HEK293T (cell line): ENCODE measurements around the gene SLC4A11.

Experiments used
- ARNT ChIP-seq: fragments of 450-650 bp; IDR thresholded peaks from 2 replicates; pipeline ENCODE4 v1.6.1; 2017; ENCODE audit warnings: mild to moderate bottlenecking
- NFRKB ChIP-seq: fragments of 450-650 bp; IDR thresholded peaks from 2 replicates; pipeline ENCODE4 v1.6.1; 2016; ENCODE audit warnings: mild to moderate bottlenecking, moderate library complexity

DNA sequence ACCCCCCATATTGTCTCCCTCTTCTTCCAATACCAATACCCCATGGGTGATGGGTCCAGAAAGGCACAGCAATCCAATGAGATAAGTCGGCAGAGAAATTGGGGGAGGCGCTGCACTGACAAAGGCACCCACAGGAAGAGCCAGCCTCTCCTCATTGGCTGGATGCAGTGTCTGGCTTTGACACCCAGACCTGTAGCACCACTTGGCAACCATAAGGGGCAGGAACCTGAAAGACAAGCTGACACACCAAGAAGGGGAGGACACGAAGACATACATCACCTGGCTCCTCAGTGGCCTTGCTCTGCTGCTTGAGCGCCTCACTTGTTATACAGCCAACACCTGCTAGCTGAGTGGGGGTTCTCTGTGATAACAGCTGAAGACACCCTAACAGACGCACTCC is 19.4 kb upstream of the SLC4A11 start:
- no peak for TF ChIP-seq NFRKB
- no peak for TF ChIP-seq ARNT
